Neural progenitor cell (in vitro differentiated cells): Measurements from ENCODE around the gene PLEKHG5.

ENCODE experiments used
- CTCF ChIP-seq: fragments of 200-600 bp; sonication (generic); IDR thresholded peaks from 2 replicates; pipeline ENCODE4 v1.5.1; 2017; ENCODE audit warnings: antibody characterized with exemption, mild to moderate bottlenecking
- EZH2 ChIP-seq: fragments of 200-600 bp; sonication (generic); IDR thresholded peaks from 2 replicates; pipeline ENCODE4 v1.6.1; 2017; ENCODE audit warnings: antibody characterized with exemption, mild to moderate bottlenecking, moderate library complexity
- EZH2phosphoT487 ChIP-seq: fragments of 200-600 bp; sonication (generic); IDR thresholded peaks from 2 replicates; pipeline ENCODE4 v1.6.1; 2017; ENCODE audit warnings: antibody characterized with exemption

GRCh38 chr1:6491480-6491962 is at the start of gene PLEKHG5:
- TF ChIP-seq CTCF (no peak), EZH2 (no peak), EZH2phosphoT487 (no peak)
